GM23338 (cell line): ENCODE measurements around the gene NDRG3. TPM values are rescaled to one million over a fixed set of nuclear protein-coding genes. Genes with fewer than 3 reads are reported as not detected.

Experiments used
- ATAC-seq: fragments of 200-7000 bp; cut with Tn5 transposase; 3 replicates; pipeline ENCODE4 v1.9.1; 2020
- DNase-seq: peaks from one replicate; pipeline ENCODE4 v3.0.0-alpha.2; 2015; ENCODE audit warnings: low spot score
- H2AFZ ChIP-seq: fragments of 200-600 bp; sonication (generic); 2 replicates; pipeline ENCODE4 v1.8.0; 2016; ENCODE audit warnings: antibody characterized with exemption, mild to moderate bottlenecking, moderate library complexity
- H3F3A ChIP-seq: fragments of 200-600 bp; sonication (generic); replicated peaks from 2 replicates; pipeline ENCODE4 v1.8.0; 2017; ENCODE audit warnings: antibody characterized with exemption, mixed run types, low read depth
- H3K27ac ChIP-seq: fragments of 200-600 bp; sonication (generic); 2 replicates; pipeline ENCODE4 v1.6.1; 2016; ENCODE audit warnings: low read depth
- H3K27me3 ChIP-seq: fragments of 200-600 bp; sonication (generic); 2 replicates; pipeline ENCODE4 v1.8.0; 2016; ENCODE audit warnings: mild to moderate bottlenecking, mixed run types, moderate library complexity; ENCODE audit not compliant: insufficient read depth
- H3K36me3 ChIP-seq: fragments of 200-600 bp; sonication (generic); 2 replicates; pipeline ENCODE4 v1.8.0; 2016; ENCODE audit warnings: mild to moderate bottlenecking; ENCODE audit not compliant: insufficient read depth
- H3K4me1 ChIP-seq: fragments of 200-600 bp; sonication (generic); 2 replicates; pipeline ENCODE4 v1.8.0; 2016; ENCODE audit warnings: mild to moderate bottlenecking, moderate library complexity; ENCODE audit not compliant: insufficient read depth
- H3K4me2 ChIP-seq: fragments of 200-600 bp; sonication (generic); 2 replicates; pipeline ENCODE4 v1.7.1; 2017; ENCODE audit warnings: mixed run types
- H3K4me3 ChIP-seq: fragments of 200-600 bp; sonication (generic); 2 replicates; pipeline ENCODE4 v1.6.1; 2016; ENCODE audit warnings: mixed run types
- H3K79me2 ChIP-seq: fragments of 200-600 bp; sonication (generic); replicated peaks from 2 replicates; pipeline ENCODE4 v1.8.0; 2017; ENCODE audit warnings: mild to moderate bottlenecking; ENCODE audit not compliant: insufficient read depth
- H3K9me2 ChIP-seq: fragments of 200-600 bp; sonication (generic); 2 replicates; pipeline ENCODE4 v1.8.0; 2017; ENCODE audit not compliant: insufficient read depth
- H4K20me1 ChIP-seq: fragments of 200-600 bp; sonication (generic); replicated peaks from 2 replicates; pipeline ENCODE4 v1.8.0; 2017; ENCODE audit warnings: mild to moderate bottlenecking; ENCODE audit not compliant: insufficient read depth
- H3K27ac Mint-ChIP-seq: 2 replicates; pipeline ENCODE4 v1.8.0; 2020; ENCODE audit warnings: inconsistent platforms, mild to moderate bottlenecking, moderate library complexity, mixed read lengths
- H3K27me3 Mint-ChIP-seq: 3 replicates; pipeline ENCODE4 v1.8.0; 2022; ENCODE audit warnings: low read depth, mild to moderate bottlenecking, moderate library complexity, mixed read lengths, inconsistent platforms; ENCODE audit not compliant: insufficient read depth, poor library complexity
- H3K36me3 Mint-ChIP-seq: 3 replicates; pipeline ENCODE4 v1.8.0; 2021; ENCODE audit warnings: low read depth, mild to moderate bottlenecking, inconsistent platforms, moderate library complexity, mixed read lengths
- H3K4me1 Mint-ChIP-seq: 3 replicates; pipeline ENCODE4 v1.8.0; 2020; ENCODE audit warnings: mild to moderate bottlenecking, inconsistent platforms, mixed read lengths
- H3K4me3 Mint-ChIP-seq: 3 replicates; pipeline ENCODE4 v1.8.0; 2021; ENCODE audit warnings: moderate library complexity, mild to moderate bottlenecking, inconsistent platforms, mixed read lengths
- H3K9me3 Mint-ChIP-seq: 3 replicates; pipeline ENCODE4 v1.8.0; 2020; ENCODE audit warnings: moderate library complexity, mild to moderate bottlenecking, inconsistent platforms, mixed read lengths
- CTCF ChIP-seq, 2 experiments: fragments of 200-600 bp in 1 of 2; sonication (generic) in 1 of 2; conservative IDR thresholded peaks; 2 replicates each; pipeline versions ENCODE4 v1.5.1 to v1.6.1; 2016 to 2017; ENCODE audit warnings: antibody characterized with exemption in 2 of 2, low read depth in 2 of 2, mild to moderate bottlenecking in 2 of 2, moderate library complexity in 1 of 2
- ETS1 ChIP-seq: IDR thresholded peaks from 2 replicates; pipeline ENCODE4 v1.6.1; 2016; ENCODE audit warnings: antibody characterized with exemption
- EZH2 ChIP-seq: fragments of 200-600 bp; sonication (generic); IDR thresholded peaks from one replicate; pipeline ENCODE4 v1.8.0; 2017; ENCODE audit warnings: antibody characterized with exemption, mild to moderate bottlenecking, low read depth; ENCODE audit not compliant: unreplicated experiment
- EZH2phosphoT487 ChIP-seq: fragments of 200-600 bp; sonication (generic); IDR thresholded peaks from one replicate; pipeline ENCODE4 v1.8.1; 2018; ENCODE audit warnings: antibody characterized with exemption; ENCODE audit not compliant: unreplicated experiment
- NANOG ChIP-seq: IDR thresholded peaks from 2 replicates; pipeline ENCODE4 v1.6.1; 2016; ENCODE audit warnings: antibody characterized with exemption, borderline replicate concordance
- POLR2AphosphoS5 ChIP-seq: IDR thresholded peaks from 2 replicates; pipeline ENCODE4 v1.6.1; 2016; ENCODE audit warnings: antibody characterized with exemption, low read depth
- ZNF114 ChIP-seq: fragments of 250-450 bp; sonication (Bioruptor Pico); IDR thresholded peaks from 2 replicates; pipeline ENCODE4 v1.5.0; 2020; ENCODE audit warnings: mild to moderate bottlenecking, moderate library complexity
- ZNF331 ChIP-seq: fragments of 250-450 bp; sonication (Bioruptor Pico); IDR thresholded peaks from 2 replicates; pipeline ENCODE4 v1.5.0; 2020; ENCODE audit warnings: low read depth, mild to moderate bottlenecking, moderate library complexity
- polyA plus RNA-seq: library from polyadenylated mRNA; unstranded; fragments of >200 nt; fragmentation: Nextera tagmentation; extraction: Ambion mirVana; gene quantifications from 2 replicates; pipeline ENCODE4 v1.2.1, GENCODE V29; 2016
- total RNA-seq: library from RNA; depleted of rRNA; stranded (reverse); fragments of >200 nt; shearing (Covaris generic); gene quantifications from 2 replicates; pipeline ENCODE4 v1.2.3, GENCODE V29; 2014
- TF ChIP-seq, protein P1 (sequence below): IDR thresholded peaks from one replicate; pipeline ENCODE4 v1.6.1; 2018; ENCODE audit warnings: antibody characterized with exemption; ENCODE audit not compliant: unreplicated experiment
- TF ChIP-seq, protein P2 (sequence below): fragments of 250-450 bp; sonication (Bioruptor Pico); IDR thresholded peaks from 2 replicates; pipeline ENCODE4 v1.5.0; 2020; ENCODE audit warnings: mild to moderate bottlenecking, moderate library complexity

Gene NDRG3
- total and polyA plus RNA-seq, 2 experiments from 2014 or later: 18.6 to 24.0 TPM

- TF ChIP-seq ZNF331 (CRISPR knock-in tag): no peak
- TF ChIP-seq ZNF114: no peak
- TF ChIP-seq POLR2AphosphoS5: no peak
- TF ChIP-seq, protein P1, sequence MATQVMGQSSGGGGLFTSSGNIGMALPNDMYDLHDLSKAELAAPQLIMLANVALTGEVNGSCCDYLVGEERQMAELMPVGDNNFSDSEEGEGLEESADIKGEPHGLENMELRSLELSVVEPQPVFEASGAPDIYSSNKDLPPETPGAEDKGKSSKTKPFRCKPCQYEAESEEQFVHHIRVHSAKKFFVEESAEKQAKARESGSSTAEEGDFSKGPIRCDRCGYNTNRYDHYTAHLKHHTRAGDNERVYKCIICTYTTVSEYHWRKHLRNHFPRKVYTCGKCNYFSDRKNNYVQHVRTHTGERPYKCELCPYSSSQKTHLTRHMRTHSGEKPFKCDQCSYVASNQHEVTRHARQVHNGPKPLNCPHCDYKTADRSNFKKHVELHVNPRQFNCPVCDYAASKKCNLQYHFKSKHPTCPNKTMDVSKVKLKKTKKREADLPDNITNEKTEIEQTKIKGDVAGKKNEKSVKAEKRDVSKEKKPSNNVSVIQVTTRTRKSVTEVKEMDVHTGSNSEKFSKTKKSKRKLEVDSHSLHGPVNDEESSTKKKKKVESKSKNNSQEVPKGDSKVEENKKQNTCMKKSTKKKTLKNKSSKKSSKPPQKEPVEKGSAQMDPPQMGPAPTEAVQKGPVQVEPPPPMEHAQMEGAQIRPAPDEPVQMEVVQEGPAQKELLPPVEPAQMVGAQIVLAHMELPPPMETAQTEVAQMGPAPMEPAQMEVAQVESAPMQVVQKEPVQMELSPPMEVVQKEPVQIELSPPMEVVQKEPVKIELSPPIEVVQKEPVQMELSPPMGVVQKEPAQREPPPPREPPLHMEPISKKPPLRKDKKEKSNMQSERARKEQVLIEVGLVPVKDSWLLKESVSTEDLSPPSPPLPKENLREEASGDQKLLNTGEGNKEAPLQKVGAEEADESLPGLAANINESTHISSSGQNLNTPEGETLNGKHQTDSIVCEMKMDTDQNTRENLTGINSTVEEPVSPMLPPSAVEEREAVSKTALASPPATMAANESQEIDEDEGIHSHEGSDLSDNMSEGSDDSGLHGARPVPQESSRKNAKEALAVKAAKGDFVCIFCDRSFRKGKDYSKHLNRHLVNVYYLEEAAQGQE: no peak
- TF ChIP-seq EZH2: no peak
- no peak for TF ChIP-seq ETS1
- TF ChIP-seq CTCF (conservative IDR thresholded peaks at IDR 0.05; ENCODE audit: low read depth in 2 of 2): no peak
These were observed 121.0 kb downstream of the NDRG3 start (continued) for GRCh38 chr20:36624944-36625324.

DNA sequence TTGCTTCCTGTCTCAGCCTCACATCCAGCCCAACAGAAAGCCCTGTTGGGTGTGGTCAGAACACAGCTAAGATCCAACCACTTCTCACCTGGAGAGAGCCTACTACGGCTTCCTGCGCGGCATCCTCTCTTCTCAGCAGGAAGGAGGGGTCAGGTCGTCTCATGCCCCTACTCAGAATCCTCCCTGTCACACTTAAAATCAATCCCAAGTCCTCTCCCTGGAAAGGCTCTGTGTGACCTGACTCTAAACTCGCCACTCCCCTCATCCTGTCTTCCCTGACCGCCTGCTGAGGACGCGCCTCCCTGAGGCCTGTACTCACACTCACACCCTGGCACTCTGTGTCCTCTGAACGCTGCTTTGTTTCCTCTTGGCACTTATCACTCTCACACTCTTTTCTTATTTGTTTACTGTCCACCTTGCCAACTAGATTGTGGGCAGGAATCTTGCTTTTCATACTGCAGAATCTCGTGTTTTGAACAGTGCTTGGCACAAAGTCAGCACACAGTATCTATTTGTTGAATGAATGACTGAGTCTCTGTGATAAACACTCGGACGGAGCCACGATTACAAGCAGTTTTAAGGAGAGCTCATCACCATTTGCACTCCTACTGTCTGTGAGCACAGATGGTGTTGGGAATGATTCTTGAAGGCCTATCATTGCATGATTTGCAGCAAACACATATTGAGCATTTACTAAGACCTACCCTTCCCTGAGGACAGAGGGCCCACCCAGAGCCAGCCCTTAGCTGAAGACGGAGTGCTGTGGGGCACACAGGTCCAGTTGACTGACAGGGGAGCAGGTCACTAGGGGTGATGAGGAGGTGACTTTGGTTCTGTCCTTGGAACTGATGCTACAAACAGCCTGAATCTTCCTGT, 121.6 kb downstream of the NDRG3 start:
- no peaks in the 10 kb centered on the region for H3K27me3 ChIP-seq
- peak overlapping the region; percentile 89 for H2AFZ ChIP-seq
- no peak overlapping the region for H3K4me2 ChIP-seq
- Mint-ChIP-seq H3K27me3 (no peaks in the 10 kb centered on the region), H3K4me1 (peaks cover 6% of the 10 kb centered on the region), H3K27ac (peak overlapping the region; percentile 1; the same call in 1 of the 2 replicates), H3K4me3 (no peak overlapping the region), H3K9me3 (no peaks in the 10 kb centered on the region), H3K36me3 (no peaks in the 10 kb centered on the region)
- H3K79me2 ChIP-seq: no peaks in the 10 kb centered on the region
- no peaks in the 10 kb centered on the region for H3F3A ChIP-seq
- no peaks in the 10 kb centered on the region; the same call in 1 of the 2 replicates for H3K9me2 ChIP-seq
- no peaks in the 10 kb centered on the region; the same call in 1 of the 2 replicates for H3K4me1 ChIP-seq
- no peak overlapping the region for H3K4me3 ChIP-seq
- ATAC-seq (peak; percentile 91), DNase-seq (peak; percentile 56)
- H3K27ac ChIP-seq: no peak overlapping the region
- H4K20me1 ChIP-seq: no peaks in the 10 kb centered on the region
- H3K36me3 ChIP-seq: no peaks in the 10 kb centered on the region
- TF ChIP-seq ZNF331 (CRISPR knock-in tag): no peak
- TF ChIP-seq EZH2phosphoT487: no peak
- TF ChIP-seq NANOG: no peak
- no peak for TF ChIP-seq EZH2
- TF ChIP-seq, protein P2, sequence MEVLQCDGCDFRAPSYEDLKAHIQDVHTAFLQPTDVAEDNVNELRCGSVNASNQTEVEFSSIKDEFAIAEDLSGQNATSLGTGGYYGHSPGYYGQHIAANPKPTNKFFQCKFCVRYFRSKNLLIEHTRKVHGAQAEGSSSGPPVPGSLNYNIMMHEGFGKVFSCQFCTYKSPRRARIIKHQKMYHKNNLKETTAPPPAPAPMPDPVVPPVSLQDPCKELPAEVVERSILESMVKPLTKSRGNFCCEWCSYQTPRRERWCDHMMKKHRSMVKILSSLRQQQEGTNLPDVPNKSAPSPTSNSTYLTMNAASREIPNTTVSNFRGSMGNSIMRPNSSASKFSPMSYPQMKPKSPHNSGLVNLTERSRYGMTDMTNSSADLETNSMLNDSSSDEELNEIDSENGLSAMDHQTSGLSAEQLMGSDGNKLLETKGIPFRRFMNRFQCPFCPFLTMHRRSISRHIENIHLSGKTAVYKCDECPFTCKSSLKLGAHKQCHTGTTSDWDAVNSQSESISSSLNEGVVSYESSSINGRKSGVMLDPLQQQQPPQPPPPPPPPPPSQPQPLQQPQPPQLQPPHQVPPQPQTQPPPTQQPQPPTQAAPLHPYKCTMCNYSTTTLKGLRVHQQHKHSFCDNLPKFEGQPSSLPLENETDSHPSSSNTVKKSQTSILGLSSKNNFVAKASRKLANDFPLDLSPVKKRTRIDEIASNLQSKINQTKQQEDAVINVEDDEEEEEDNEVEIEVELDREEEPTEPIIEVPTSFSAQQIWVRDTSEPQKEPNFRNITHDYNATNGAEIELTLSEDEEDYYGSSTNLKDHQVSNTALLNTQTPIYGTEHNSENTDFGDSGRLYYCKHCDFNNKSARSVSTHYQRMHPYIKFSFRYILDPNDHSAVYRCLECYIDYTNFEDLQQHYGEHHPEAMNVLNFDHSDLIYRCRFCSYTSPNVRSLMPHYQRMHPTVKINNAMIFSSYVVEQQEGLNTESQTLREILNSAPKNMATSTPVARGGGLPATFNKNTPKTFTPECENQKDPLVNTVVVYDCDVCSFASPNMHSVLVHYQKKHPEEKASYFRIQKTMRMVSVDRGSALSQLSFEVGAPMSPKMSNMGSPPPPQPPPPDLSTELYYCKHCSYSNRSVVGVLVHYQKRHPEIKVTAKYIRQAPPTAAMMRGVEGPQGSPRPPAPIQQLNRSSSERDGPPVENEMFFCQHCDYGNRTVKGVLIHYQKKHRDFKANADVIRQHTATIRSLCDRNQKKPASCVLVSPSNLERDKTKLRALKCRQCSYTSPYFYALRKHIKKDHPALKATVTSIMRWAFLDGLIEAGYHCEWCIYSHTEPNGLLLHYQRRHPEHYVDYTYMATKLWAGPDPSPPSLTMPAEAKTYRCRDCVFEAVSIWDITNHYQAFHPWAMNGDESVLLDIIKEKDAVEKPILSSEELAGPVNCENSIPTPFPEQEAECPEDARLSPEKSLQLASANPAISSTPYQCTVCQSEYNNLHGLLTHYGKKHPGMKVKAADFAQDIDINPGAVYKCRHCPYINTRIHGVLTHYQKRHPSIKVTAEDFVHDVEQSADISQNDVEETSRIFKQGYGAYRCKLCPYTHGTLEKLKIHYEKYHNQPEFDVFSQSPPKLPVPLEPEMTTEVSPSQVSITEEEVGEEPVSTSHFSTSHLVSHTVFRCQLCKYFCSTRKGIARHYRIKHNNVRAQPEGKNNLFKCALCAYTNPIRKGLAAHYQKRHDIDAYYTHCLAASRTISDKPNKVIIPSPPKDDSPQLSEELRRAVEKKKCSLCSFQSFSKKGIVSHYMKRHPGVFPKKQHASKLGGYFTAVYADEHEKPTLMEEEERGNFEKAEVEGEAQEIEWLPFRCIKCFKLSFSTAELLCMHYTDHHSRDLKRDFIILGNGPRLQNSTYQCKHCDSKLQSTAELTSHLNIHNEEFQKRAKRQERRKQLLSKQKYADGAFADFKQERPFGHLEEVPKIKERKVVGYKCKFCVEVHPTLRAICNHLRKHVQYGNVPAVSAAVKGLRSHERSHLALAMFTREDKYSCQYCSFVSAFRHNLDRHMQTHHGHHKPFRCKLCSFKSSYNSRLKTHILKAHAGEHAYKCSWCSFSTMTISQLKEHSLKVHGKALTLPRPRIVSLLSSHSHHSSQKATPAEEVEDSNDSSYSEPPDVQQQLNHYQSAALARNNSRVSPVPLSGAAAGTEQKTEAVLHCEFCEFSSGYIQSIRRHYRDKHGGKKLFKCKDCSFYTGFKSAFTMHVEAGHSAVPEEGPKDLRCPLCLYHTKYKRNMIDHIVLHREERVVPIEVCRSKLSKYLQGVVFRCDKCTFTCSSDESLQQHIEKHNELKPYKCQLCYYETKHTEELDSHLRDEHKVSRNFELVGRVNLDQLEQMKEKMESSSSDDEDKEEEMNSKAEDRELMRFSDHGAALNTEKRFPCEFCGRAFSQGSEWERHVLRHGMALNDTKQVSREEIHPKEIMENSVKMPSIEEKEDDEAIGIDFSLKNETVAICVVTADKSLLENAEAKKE (CRISPR knock-in tag): no peak
